ENCODE results near the gene CST7. TPM values are rescaled to one million over a fixed set of nuclear protein-coding genes. Genes with fewer than 3 reads are reported as not detected.

The CST7 gene
- total and polyA plus RNA-seq, 2 donors (not counting 3 experiments of a cell fraction or from before 2014, with no cell fraction given), result not detected

GRCh38 chr20:24953621-24954133 lies 4.6 kb downstream of the CST7 start:
- H3K79me2 ChIP-seq (ENCODE audit: control insufficient read depth, insufficient read depth, low read length), result no peaks in the 10 kb centered on the region
- no peak overlapping the region for H3K4me2 ChIP-seq (ENCODE audit: insufficient read depth, low read length)
- BruUV-seq (replicated peaks), result no TSS peak
- intact Hi-C loops (cut with micrococcal nuclease) (no loop called here), dilution Hi-C loops (cut with MboI; ENCODE audit: extremely low pct_ligation_motif_present, low sequenced_read_pairs) (no loop called here)
- no peaks in the 10 kb centered on the region for H4K20me1 ChIP-seq (replicated peaks; ENCODE audit: control insufficient read depth, extremely low read depth, insufficient read depth, low read length)
- H3K27ac ChIP-seq (ENCODE audit: insufficient read depth, low read depth, low read length), result no peak overlapping the region
- no peak for TF ChIP-seq CTCF (IDR thresholded peaks at IDR 0.05; ENCODE audit: extremely low read depth in 1 of 2, insufficient read depth in 1 of 2, low read depth in 1 of 2, low read length in 2 of 2)
- TF ChIP-seq POLR2A (IDR thresholded peaks at IDR 0.05; ENCODE audit: low read depth, low read length), result no peak
- TF ChIP-seq EZH2 (IDR thresholded peaks at IDR 0.05; ENCODE audit: borderline replicate concordance, low read depth, low read length, severe bottlenecking), result no peak
- no peak for TF ChIP-seq FOS (IDR thresholded peaks at IDR 0.05; ENCODE audit: borderline replicate concordance, insufficient read depth, low read length)
- no peak for TF ChIP-seq MAX (IDR thresholded peaks at IDR 0.05; ENCODE audit: insufficient read depth, insufficient read length)
- TF ChIP-seq GATA2 (IDR thresholded peaks at IDR 0.05; ENCODE audit: insufficient read depth, insufficient read length, low read depth, low read length), result no peak
- no peaks in the 10 kb centered on the region for H3K9me3 ChIP-seq (replicated peaks; ENCODE audit: control insufficient read depth, insufficient read depth, low read length)
- H3K36me3 ChIP-seq (ENCODE audit: control insufficient read depth in 2 of 2, extremely low read depth in 1 of 2, insufficient read depth in 2 of 2, low read length in 2 of 2), result peaks cover 0 to 2% of the 10 kb centered on the region in 2 experiments
- ChIA-PET POLR2A (no interaction called here), CTCF (no interaction called here)
- H3K9me1 ChIP-seq (replicated peaks; ENCODE audit: control insufficient read depth, extremely low read depth, insufficient read depth, low read length), result no peaks in the 10 kb centered on the region
- DNase-seq (ENCODE audit: low read depth, low spot score), result no peak
- no peak overlapping the region for H2AFZ ChIP-seq (ENCODE audit: low read depth, low read length)
- no peak overlapping the region for H3K9ac ChIP-seq (replicated peaks; ENCODE audit: extremely low read depth, insufficient read depth, low read length)
- no peaks in the 10 kb centered on the region for H3K27me3 ChIP-seq (ENCODE audit: control insufficient read depth in 2 of 2, insufficient read depth in 2 of 2, low read length in 2 of 2)
- H3K4me3 ChIP-seq (replicated peaks in 1 of 3; ENCODE audit: insufficient read depth in 1 of 3, low read depth in 1 of 3, low read length in 3 of 3), result no peak overlapping the region
- no peak for FAIRE-seq
- no peaks in the 10 kb centered on the region for H3K4me1 ChIP-seq (ENCODE audit: control insufficient read depth, extremely low read depth, insufficient read depth, low read length)

Data from endothelial cell of umbilical vein (primary cell).